GM10847 (cell line): ENCODE measurements around the gene ARHGAP6.

Experiments used
- POLR2A ChIP-seq: IDR thresholded peaks from 2 replicates; pipeline ENCODE4 v1.6.1; 2011; ENCODE audit not compliant: insufficient read length; ENCODE audit errors: extremely low read depth

ARHGAP6 gene

GRCh38 chrX:11462648-11463047, 203.1 kb downstream of the ARHGAP6 start:
- no peak for TF ChIP-seq POLR2A

DNA sequence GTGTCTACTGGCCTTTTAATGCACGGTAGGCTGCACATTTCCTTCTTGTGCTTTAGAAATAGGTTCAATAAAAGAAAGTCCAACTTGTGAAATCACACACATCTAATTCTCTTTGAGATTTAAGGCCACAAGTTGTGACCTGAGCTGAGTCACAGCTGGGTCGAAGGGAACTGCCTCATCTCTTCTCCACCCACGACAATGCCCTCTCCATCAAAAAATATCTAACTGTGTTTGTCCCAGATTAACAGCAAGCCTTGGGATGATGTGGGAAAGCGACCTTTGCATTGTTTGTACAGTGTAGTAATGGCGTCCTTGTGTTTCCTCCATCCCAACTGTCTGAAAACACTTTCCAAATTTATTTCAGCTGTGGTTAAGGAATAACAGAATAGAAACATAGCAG, 203.6 kb downstream of the ARHGAP6 start:
- TF ChIP-seq POLR2A: no peak

- TF ChIP-seq POLR2A: no peak
Observed at GRCh38 chrX:11461201-11462001, 204.3 kb downstream of the ARHGAP6 start.

GRCh38 chrX:11460347-11460746, 205.4 kb downstream of the ARHGAP6 start:
- no peak for TF ChIP-seq POLR2A

DNA sequence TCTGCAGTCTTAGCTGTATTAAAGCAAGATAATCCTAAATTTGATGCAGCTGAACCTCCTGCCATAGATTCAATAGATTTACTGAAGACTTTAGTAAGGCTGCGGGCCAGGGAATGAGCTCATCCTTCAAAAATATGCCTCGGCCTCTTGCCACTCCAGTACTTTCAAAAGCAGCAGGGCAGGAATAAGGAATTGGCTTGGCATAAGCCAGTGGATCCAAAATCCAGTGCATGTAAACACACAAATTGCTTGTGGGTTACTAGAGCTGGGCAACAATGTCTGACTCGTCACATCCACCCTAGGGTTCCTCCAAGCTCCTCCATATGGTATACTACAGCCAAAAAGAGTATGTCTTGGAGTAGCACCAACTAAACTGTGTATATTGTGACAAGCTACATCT, 207.6 kb downstream of the ARHGAP6 start:
- TF ChIP-seq POLR2A: no peak

- no peak for TF ChIP-seq POLR2A
Observed at GRCh38 chrX:11451151-11451550, 214.6 kb downstream of the ARHGAP6 start.

GRCh38 chrX:11450354-11450753, 215.4 kb downstream of the ARHGAP6 start:
- TF ChIP-seq POLR2A: no peak

DNA sequence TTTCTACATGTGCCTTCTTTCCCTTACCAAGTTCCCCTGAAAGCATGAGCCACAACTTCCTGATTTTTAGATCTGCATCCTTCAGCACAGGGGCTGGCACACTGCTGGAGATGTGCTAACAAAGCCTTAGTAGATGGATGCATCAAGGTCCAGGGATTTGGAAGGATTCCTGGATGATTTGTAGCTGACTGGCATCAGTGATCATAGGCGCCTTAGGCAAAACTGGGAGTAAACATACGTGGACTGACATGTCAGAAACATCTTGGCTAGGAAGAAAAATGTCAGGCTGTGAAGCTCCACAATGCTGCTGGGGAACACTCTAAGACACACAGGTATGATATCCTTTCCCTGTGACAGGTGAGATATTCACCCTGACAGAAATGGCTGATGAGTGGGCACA, 216.1 kb downstream of the ARHGAP6 start:
- no peak for TF ChIP-seq POLR2A

DNA sequence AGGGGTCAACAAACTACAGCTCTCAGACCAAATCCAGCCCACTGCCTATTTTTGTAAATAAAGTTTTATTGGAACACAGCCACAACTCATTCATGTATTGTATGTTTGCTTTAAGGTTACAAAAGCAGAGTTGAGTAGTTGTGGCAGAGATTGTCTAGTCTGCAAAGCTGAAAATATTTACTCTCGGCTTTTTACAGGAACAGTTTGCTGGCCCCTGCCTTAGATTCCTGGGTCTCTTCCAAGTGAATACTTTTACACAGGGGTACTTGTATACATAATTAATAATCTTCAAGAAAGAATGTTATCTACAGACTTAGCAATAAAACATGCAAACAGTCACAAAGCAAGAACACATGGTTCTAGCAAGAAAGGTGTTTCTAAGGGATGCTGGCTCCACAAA, 218.3 kb downstream of the ARHGAP6 start:
- no peak for TF ChIP-seq POLR2A

DNA sequence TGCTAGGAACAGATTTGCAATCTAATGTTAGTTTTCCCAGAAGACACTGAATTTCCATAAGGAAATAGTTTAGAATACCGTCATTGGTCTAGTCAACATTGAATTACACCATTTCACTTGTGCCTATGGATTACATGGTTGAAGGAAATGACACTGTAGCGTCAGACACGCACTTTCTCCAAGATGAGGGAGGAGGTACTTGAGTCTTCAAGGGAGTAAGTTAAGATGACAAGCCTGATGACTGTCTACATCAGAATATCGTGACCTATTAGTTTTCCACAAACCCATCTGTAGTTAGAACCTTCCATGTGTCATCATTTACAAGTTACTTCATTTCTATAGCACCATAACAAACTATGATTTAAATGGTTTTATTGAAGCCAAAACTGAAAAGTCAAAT, 218.8 kb downstream of the ARHGAP6 start:
- no peak for TF ChIP-seq POLR2A

GRCh38 chrX:11446336-11446735, 219.4 kb downstream of the ARHGAP6 start:
- no peak for TF ChIP-seq POLR2A

GRCh38 chrX:11445540-11445939, 220.2 kb downstream of the ARHGAP6 start:
- no peak for TF ChIP-seq POLR2A

- TF ChIP-seq POLR2A: no peak
Observed at GRCh38 chrX:11444052-11444451, 221.7 kb downstream of the ARHGAP6 start.

DNA sequence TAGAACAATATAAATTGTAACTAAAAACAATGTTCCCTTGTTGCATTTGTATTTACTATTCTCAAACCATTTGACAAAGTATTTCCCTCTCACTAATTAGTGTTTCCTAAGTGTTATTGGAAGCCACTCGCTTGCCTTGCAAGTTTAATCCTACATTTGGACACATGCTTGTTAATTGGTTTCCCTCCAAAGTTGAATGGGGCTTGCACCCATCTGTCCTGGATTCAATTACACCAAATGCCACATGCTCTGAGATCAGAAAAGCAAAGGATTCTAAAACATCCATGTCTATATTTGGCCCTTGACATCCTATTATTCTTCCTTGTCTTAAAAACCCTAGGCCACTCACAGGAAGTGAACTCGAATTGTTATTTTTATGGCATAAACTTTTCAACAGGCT, 225.9 kb downstream of the ARHGAP6 start:
- TF ChIP-seq POLR2A: no peak

DNA sequence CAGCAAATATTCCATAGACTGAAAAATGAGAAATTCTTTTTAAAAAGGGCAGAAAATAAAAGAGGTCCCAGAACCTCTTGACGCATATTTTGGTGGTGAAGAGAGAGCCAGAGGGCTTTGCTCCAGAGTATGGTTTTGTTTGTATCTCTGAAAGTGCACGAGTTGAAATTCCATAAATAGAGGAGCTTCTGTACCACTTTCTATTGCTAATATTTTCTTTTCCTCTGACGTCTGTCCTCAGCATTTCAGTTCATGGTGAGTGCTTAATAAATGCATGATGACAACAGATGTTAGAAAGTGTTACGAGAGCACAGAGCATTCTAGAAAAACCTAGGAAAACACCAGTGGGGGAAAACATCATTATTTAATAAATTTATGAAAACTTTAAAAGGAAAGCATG, 227.0 kb downstream of the ARHGAP6 start:
- no peak for TF ChIP-seq POLR2A

GRCh38 chrX:11438380-11438723, 227.4 kb downstream of the ARHGAP6 start:
- TF ChIP-seq POLR2A: no peak
